DMS79 (cell line): ENCODE data around the gene CASP6.

Source experiments
- DNase-seq: peaks from one replicate; lab custom pipeline; 2025; lab: John Stamatoyannopoulos, UW

Gene CASP6

GRCh38 chr4:109671350-109671749 lies 31.9 kb downstream of the CASP6 start:
- no peak for DNase-seq

GRCh38 chr4:109665783-109666485 lies 37.3 kb downstream of the CASP6 start:
- no peak for DNase-seq

- DNase-seq: no peak
Measured at GRCh38 chr4:109662771-109663170, 40.5 kb downstream of the CASP6 start.

- no peak for DNase-seq
Measured at GRCh38 chr4:109662116-109662515, 41.1 kb downstream of the CASP6 start.

GRCh38 chr4:109658871-109659410 lies 44.3 kb downstream of the CASP6 start:
- DNase-seq: no peak

- no peak for DNase-seq
Measured at GRCh38 chr4:109657854-109658418, 45.3 kb downstream of the CASP6 start.

- no peak for DNase-seq
Measured at GRCh38 chr4:109655396-109655795, 47.8 kb downstream of the CASP6 start.

- DNase-seq: no peak
Measured at GRCh38 chr4:109649872-109650271, 53.4 kb downstream of the CASP6 start.

- no peak for DNase-seq
Measured at GRCh38 chr4:109648997-109649575, 54.2 kb downstream of the CASP6 start.

GRCh38 chr4:109648266-109648996 lies 54.8 kb downstream of the CASP6 start:
- no peak for DNase-seq

- DNase-seq: no peak
Measured at GRCh38 chr4:109645874-109646710, 57.2 kb downstream of the CASP6 start.

- DNase-seq: no peak
Measured at GRCh38 chr4:109640644-109641043, 62.6 kb downstream of the CASP6 start.
